SK-MEL-5 (cell line): Measurements from ENCODE around the gene GOLGA8T. TPM values are rescaled to one million over a fixed set of nuclear protein-coding genes. Genes with fewer than 3 reads are reported as not detected.
"Not testable (repeated sequence)": the region's sequence is repeated elsewhere in the genome, so short reads cannot be mapped to it uniquely, and the experiment has no call there.

Source experiments
- DNase-seq: peaks from one replicate; pipeline ENCODE4 v3.0.0-alpha.2; 2016; ENCODE audit warnings: low read depth, low spot score
- in situ Hi-C: cut with HindIII; loops from 2 replicates; pipeline ENCODE4 v1.10.0; 2016; ENCODE audit warnings: low sequenced_read_pairs, high pct_unique_total_duplicates, low pct_unique_long_range_greater_than_20kb
- polyA plus RNA-seq, 2 experiments: library from polyadenylated mRNA; depleted of rRNA; stranded (reverse); fragments of >200 nt; gene quantifications; 2 replicates each; pipeline ENCODE4 v1.2.3, GENCODE V29; 2015
- total RNA-seq: library from RNA; depleted of rRNA; stranded (reverse); fragments of >200 nt; shearing (Covaris generic); gene quantifications from 2 replicates; pipeline ENCODE4 v1.2.3, GENCODE V29; 2014; rRNA removed

The GOLGA8T gene
- total RNA-seq: not detected in 2 replicates
- polyA plus RNA-seq (2015; cell fraction: cytosol; rRNA removed): not detected in 2 replicates
- polyA plus RNA-seq (2015; cell fraction: nucleus; rRNA removed): 7.1 TPM in 1 of 2 replicates, not detected in the other

GRCh38 chr15:30134751-30135150 lies at the start of gene GOLGA8T:
TSS of gene GOLGA8T (plus strand) at chr15:30135051. CDS start at chr15:30135149, 98 bp downstream.
- DNase-seq, in situ Hi-C loops: not testable (repeated sequence)

GRCh38 chr15:30097827-30098226 lies 37.0 kb upstream of the GOLGA8T start:
- not testable (repeated sequence) for DNase-seq

GRCh38 chr15:30102890-30103289 lies 32.0 kb upstream of the GOLGA8T start:
- in situ Hi-C loops, DNase-seq: not testable (repeated sequence)

More at GRCh38 chr15:30097827-30098226, 37.0 kb upstream of the GOLGA8T start:
- in situ Hi-C loops: not testable (repeated sequence)

GRCh38 chr15:30103941-30104507 lies 30.8 kb upstream of the GOLGA8T start:
- in situ Hi-C loops, DNase-seq: not testable (repeated sequence)

GRCh38 chr15:30110591-30110990 lies 24.3 kb upstream of the GOLGA8T start:
- DNase-seq, in situ Hi-C loops: not testable (repeated sequence)

- in situ Hi-C loops: not testable (repeated sequence)
- DNase-seq: peak; percentile 0
These were observed 4.8 kb upstream of the GOLGA8T start for GRCh38 chr15:30130066-30130465.

GRCh38 chr15:30143246-30143645 lies 8.4 kb downstream of the GOLGA8T start:
- DNase-seq, in situ Hi-C loops: not testable (repeated sequence)

GRCh38 chr15:30149891-30150290 lies 15.0 kb downstream of the GOLGA8T start:
- DNase-seq, in situ Hi-C loops: not testable (repeated sequence)

GRCh38 chr15:30162479-30163357 lies 27.9 kb downstream of the GOLGA8T start:
- in situ Hi-C loops, DNase-seq: not testable (repeated sequence)

GRCh38 chr15:30163759-30164158 lies 28.9 kb downstream of the GOLGA8T start:
- in situ Hi-C loops: not testable (repeated sequence)

GRCh38 chr15:30164257-30164656 lies 29.4 kb downstream of the GOLGA8T start:
- in situ Hi-C loops, DNase-seq: not testable (repeated sequence)

More at GRCh38 chr15:30163759-30164158, 28.9 kb downstream of the GOLGA8T start:
- not testable (repeated sequence) for DNase-seq

GRCh38 chr15:30167403-30167802 lies 32.6 kb downstream of the GOLGA8T start:
- in situ Hi-C loops, DNase-seq: not testable (repeated sequence)

- DNase-seq, in situ Hi-C loops: not testable (repeated sequence)
These were observed 33.0 kb downstream of the GOLGA8T start for GRCh38 chr15:30167886-30168285.

- DNase-seq, in situ Hi-C loops: not testable (repeated sequence)
These were observed 36.6 kb downstream of the GOLGA8T start for GRCh38 chr15:30171452-30171851.

- in situ Hi-C loops: not testable (repeated sequence)
- DNase-seq: peak; percentile 2
These were observed 38.3 kb downstream of the GOLGA8T start for GRCh38 chr15:30173041-30173608.

GRCh38 chr15:30175291-30175690 lies 40.4 kb downstream of the GOLGA8T start:
- in situ Hi-C loops, DNase-seq: not testable (repeated sequence)

GRCh38 chr15:30176613-30177012 lies 41.8 kb downstream of the GOLGA8T start:
- in situ Hi-C loops, DNase-seq: not testable (repeated sequence)

- in situ Hi-C loops, DNase-seq: not testable (repeated sequence)
These were observed 45.0 kb downstream of the GOLGA8T start for GRCh38 chr15:30179814-30180213.
